SU-DHL-6 (cell line): ENCODE results near the gene PRPF40A.

Experiments
- CTCF ChIP-seq: fragments of 200-600 bp; sonication (generic); IDR thresholded peaks from one replicate; pipeline ENCODE4 v1.5.1; 2017; ENCODE audit warnings: antibody characterized with exemption, mild to moderate bottlenecking, low read length, moderate library complexity; ENCODE audit not compliant: insufficient read depth, poor library complexity, severe bottlenecking
- EZH2phosphoT487 ChIP-seq: fragments of 200-600 bp; sonication (generic), shearing (Covaris generic); conservative IDR thresholded peaks from 2 replicates; pipeline ENCODE4 v1.6.1; 2018; ENCODE audit warnings: mild to moderate bottlenecking, antibody characterized with exemption, low read length, moderate library complexity, mixed read lengths

DNA sequence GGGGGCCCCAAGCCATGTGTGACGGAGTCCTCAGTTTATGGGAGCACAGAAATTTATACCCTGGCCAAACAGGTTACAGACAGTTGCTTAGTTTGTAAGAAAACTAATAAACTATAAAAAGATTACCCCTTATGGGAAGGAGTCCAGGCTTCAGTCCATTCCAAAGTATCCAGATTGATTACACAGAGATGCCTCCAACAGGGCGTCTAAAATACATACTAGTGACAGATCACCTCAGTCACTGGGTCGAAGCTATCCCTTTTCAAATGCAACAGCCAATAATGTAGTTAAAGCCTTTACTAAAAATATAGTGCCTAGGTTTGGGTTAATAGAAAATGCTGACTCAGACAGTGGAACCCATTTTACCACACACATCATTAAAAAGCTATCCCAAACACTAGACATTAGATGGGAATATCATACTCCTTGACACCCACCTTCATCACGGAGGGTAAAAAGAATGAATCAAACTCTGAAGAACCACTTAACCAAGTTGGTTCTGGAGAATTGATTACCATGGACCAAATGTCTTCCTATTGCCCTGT lies 10.7 kb downstream of the PRPF40A start:
- TF ChIP-seq CTCF, result no peak
- no peak for TF ChIP-seq EZH2phosphoT487
